Measurements from ENCODE around the gene ABCB6.

The ABCB6 gene

DNA sequence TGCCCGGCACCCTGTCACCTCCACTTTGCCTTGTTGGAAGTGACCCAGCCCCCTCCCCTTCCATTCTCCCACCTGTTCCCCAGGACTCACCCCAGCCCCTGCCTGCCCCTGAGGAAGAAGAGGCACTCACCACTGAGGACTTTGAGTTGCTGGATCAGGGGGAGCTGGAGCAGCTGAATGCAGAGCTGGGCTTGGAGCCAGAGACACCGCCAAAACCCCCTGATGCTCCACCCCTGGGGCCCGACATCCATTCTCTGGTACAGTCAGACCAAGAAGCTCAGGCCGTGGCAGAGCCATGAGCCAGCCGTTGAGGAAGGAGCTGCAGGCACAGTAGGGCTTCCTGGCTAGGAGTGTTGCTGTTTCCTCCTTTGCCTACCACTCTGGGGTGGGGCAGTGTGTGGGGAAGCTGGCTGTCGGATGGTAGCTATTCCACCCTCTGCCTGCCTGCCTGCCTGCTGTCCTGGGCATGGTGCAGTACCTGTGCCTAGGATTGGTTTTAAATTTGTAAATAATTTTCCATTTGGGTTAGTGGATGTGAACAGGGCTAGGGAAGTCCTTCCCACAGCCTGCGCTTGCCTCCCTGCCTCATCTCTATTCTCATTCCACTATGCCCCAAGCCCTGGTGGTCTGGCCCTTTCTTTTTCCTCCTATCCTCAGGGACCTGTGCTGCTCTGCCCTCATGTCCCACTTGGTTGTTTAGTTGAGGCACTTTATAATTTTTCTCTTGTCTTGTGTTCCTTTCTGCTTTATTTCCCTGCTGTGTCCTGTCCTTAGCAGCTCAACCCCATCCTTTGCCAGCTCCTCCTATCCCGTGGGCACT, 36.2 kb downstream of the ABCB6 start:
- ATAC-seq: no peak
- TF ChIP-seq ZNF565 (CRISPR knock-in tag; conservative IDR thresholded peaks at IDR 0.05; ENCODE audit: low read depth) (no peak), ZC3H10 (CRISPR knock-in tag; IDR thresholded peaks at IDR 0.05) (no peak), ZFP30 (CRISPR knock-in tag; IDR thresholded peaks at IDR 0.05) (no peak), PPARA (CRISPR knock-in tag; IDR thresholded peaks at IDR 0.05; ENCODE audit: borderline replicate concordance) (no peak), GLIS3 (CRISPR knock-in tag; IDR thresholded peaks at IDR 0.05) (no peak), TOX (CRISPR knock-in tag; IDR thresholded peaks at IDR 0.05; ENCODE audit: borderline replicate concordance) (no peak), CSDC2 (CRISPR knock-in tag; IDR thresholded peaks at IDR 0.05) (no peak), SNAI2 (CRISPR knock-in tag; IDR thresholded peaks at IDR 0.05) (no peak)
- TF ChIP-seq, protein P1, sequence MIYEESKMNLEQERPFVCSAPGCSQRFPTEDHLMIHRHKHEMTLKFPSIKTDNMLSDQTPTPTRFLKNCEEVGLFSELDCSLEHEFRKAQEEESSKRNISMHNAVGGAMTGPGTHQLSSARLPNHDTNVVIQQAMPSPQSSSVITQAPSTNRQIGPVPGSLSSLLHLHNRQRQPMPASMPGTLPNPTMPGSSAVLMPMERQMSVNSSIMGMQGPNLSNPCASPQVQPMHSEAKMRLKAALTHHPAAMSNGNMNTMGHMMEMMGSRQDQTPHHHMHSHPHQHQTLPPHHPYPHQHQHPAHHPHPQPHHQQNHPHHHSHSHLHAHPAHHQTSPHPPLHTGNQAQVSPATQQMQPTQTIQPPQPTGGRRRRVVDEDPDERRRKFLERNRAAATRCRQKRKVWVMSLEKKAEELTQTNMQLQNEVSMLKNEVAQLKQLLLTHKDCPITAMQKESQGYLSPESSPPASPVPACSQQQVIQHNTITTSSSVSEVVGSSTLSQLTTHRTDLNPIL (CRISPR knock-in tag; IDR thresholded peaks at IDR 0.05; ENCODE audit: low read depth): no peak
- TF ChIP-seq, protein P2, sequence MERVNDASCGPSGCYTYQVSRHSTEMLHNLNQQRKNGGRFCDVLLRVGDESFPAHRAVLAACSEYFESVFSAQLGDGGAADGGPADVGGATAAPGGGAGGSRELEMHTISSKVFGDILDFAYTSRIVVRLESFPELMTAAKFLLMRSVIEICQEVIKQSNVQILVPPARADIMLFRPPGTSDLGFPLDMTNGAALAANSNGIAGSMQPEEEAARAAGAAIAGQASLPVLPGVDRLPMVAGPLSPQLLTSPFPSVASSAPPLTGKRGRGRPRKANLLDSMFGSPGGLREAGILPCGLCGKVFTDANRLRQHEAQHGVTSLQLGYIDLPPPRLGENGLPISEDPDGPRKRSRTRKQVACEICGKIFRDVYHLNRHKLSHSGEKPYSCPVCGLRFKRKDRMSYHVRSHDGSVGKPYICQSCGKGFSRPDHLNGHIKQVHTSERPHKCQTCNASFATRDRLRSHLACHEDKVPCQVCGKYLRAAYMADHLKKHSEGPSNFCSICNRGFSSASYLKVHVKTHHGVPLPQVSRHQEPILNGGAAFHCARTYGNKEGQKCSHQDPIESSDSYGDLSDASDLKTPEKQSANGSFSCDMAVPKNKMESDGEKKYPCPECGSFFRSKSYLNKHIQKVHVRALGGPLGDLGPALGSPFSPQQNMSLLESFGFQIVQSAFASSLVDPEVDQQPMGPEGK (CRISPR knock-in tag; IDR thresholded peaks at IDR 0.05; ENCODE audit: borderline replicate concordance): no peak

DNA sequence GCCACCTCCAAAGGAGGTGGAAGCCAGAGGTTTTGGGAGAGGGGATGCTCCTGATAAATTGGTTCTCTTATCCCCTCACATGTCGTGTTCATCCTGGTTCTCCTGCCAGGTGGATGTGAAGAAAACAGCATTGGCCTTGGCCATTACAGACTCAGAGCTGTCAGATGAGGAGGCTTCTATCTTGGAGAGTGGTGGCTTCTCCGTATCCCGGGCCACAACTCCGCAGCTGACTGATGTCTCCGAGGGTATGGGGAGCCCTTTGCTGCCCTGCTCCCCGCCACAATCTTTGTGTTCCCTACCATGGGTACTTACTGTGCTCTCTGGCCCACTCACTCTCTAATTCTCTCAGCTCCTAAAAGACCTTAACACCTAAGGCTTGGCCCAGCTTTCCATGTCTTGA, 37.2 kb downstream of the ABCB6 start:
- no peak for ATAC-seq
- no peak for TF ChIP-seq ZFP30 (CRISPR knock-in tag; IDR thresholded peaks at IDR 0.05)
- TF ChIP-seq, protein P1 (CRISPR knock-in tag; IDR thresholded peaks at IDR 0.05; ENCODE audit: low read depth): no peak
- TF ChIP-seq TSHZ2 (CRISPR knock-in tag; IDR thresholded peaks at IDR 0.05): no peak
- TF ChIP-seq ZNF565 (CRISPR knock-in tag; conservative IDR thresholded peaks at IDR 0.05; ENCODE audit: low read depth): no peak
- TF ChIP-seq OSR1 (CRISPR knock-in tag; IDR thresholded peaks at IDR 0.05): no peak
- TF ChIP-seq RARB (CRISPR knock-in tag; IDR thresholded peaks at IDR 0.05): no peak
- TF ChIP-seq TCF4 (CRISPR knock-in tag; IDR thresholded peaks at IDR 0.05; ENCODE audit: borderline replicate concordance): no peak
- TF ChIP-seq, protein P3, sequence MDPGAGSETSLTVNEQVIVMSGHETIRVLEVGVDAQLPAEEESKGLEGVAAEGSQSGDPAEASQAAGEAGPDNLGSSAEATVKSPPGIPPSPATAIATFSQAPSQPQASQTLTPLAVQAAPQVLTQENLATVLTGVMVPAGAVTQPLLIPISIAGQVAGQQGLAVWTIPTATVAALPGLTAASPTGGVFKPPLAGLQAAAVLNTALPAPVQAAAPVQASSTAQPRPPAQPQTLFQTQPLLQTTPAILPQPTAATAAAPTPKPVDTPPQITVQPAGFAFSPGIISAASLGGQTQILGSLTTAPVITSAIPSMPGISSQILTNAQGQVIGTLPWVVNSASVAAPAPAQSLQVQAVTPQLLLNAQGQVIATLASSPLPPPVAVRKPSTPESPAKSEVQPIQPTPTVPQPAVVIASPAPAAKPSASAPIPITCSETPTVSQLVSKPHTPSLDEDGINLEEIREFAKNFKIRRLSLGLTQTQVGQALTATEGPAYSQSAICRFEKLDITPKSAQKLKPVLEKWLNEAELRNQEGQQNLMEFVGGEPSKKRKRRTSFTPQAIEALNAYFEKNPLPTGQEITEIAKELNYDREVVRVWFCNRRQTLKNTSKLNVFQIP (CRISPR knock-in tag; IDR thresholded peaks at IDR 0.05; ENCODE audit: borderline replicate concordance, low read depth): no peak
- no peak for TF ChIP-seq CSDC2 (CRISPR knock-in tag; IDR thresholded peaks at IDR 0.05)
- no peak for TF ChIP-seq ARNTL (CRISPR knock-in tag; IDR thresholded peaks at IDR 0.05; ENCODE audit: borderline replicate concordance, low read depth)
- no peak for TF ChIP-seq GLIS3 (CRISPR knock-in tag; IDR thresholded peaks at IDR 0.05)
- no peak for TF ChIP-seq TOX (CRISPR knock-in tag; IDR thresholded peaks at IDR 0.05; ENCODE audit: borderline replicate concordance)
- no peak for TF ChIP-seq BACH2 (CRISPR knock-in tag; IDR thresholded peaks at IDR 0.05; ENCODE audit: borderline replicate concordance)
- TF ChIP-seq ISL1 (CRISPR knock-in tag; IDR thresholded peaks at IDR 0.05): no peak
- no peak for TF ChIP-seq ZFP3 (CRISPR knock-in tag; IDR thresholded peaks at IDR 0.05)
- TF ChIP-seq, protein P4, sequence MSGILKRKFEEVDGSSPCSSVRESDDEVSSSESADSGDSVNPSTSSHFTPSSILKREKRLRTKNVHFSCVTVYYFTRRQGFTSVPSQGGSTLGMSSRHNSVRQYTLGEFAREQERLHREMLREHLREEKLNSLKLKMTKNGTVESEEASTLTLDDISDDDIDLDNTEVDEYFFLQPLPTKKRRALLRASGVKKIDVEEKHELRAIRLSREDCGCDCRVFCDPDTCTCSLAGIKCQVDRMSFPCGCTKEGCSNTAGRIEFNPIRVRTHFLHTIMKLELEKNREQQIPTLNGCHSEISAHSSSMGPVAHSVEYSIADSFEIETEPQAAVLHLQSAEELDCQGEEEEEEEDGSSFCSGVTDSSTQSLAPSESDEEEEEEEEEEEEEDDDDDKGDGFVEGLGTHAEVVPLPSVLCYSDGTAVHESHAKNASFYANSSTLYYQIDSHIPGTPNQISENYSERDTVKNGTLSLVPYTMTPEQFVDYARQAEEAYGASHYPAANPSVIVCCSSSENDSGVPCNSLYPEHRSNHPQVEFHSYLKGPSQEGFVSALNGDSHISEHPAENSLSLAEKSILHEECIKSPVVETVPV (CRISPR knock-in tag; IDR thresholded peaks at IDR 0.05): no peak

Measured in SK-N-SH treated with all-trans-retinoic acid at 6 μM for 48 hours (cell line).